Stimulated activated effector memory CD8-positive, alpha-beta T cell treated with anti-CD3 and anti-CD28 coated beads, Interleukin-12 subunit alpha, Interleukin-12 subunit beta, amount 100 ng/mL, for 72 hours (primary cell): ENCODE measurements around the gene PARP11.
A peak's percentile ranks its signal among the peaks of the same experiment; 100 is the strongest.

Experiments used
- ATAC-seq: fragments of 150-1000 bp; cut with Tn5 transposase; 2 replicates; pipeline ENCODE4 v1.10.0; 2021
- DNase-seq, 2 donors: peaks; one replicate each; pipeline ENCODE4 v3.0.0; 2021 to 2022; ENCODE audit warnings: low spot score in 2 of 2
- H3K27ac Mint-ChIP-seq: one replicate; pipeline ENCODE4 v1.8.0; 2022; ENCODE audit warnings: mild to moderate bottlenecking, mixed read lengths
- H3K36me3 Mint-ChIP-seq: one replicate; pipeline ENCODE4 v1.8.0; 2022; ENCODE audit warnings: mild to moderate bottlenecking, mixed read lengths
- H3K4me1 Mint-ChIP-seq: one replicate; pipeline ENCODE4 v1.8.0; 2022; ENCODE audit warnings: mixed read lengths
- H3K4me3 Mint-ChIP-seq: one replicate; pipeline ENCODE4 v1.8.0; 2022; ENCODE audit warnings: mild to moderate bottlenecking, mixed read lengths
- H3K9me3 Mint-ChIP-seq: one replicate; pipeline ENCODE4 v1.8.0; 2022; ENCODE audit warnings: mixed read lengths

PARP11 gene

DNA sequence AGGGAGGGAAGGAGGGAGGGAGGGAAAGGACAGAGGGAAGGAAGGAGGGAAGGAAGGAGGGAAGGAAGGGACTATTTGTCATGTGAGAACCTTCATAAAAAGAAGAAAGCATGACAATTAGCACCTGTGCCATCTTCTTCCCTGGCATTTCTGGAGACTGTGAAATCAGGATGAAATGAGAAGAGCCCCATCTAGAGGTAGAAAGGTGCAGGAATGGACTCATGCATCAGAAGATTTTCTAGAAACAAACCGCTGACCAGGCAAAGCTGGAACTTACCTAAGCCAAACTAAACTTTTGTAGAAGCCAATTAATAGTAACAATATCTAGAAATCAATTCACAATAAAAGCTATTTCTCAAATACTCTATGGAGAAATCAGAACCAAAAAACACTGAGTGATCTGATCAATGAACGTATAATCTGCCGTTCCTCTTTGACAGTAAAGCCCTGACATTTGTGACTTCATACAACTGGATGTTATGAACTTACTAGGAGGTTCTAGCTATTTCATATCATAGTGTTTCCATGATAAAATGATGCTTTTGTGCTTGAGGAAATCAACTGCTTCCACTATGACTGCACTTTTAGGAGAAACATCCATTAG is 95.9 kb downstream of the PARP11 start:
- peaks cover 8% of the 10 kb centered on the region for H3K4me1 Mint-ChIP-seq
- ATAC-seq (peak; percentile 41), DNase-seq (no peak)
- no peak overlapping the region for H3K27ac Mint-ChIP-seq
- H3K9me3 Mint-ChIP-seq = no peaks in the 10 kb centered on the region
- no peaks in the 10 kb centered on the region for H3K36me3 Mint-ChIP-seq
- no peak overlapping the region for H3K4me3 Mint-ChIP-seq

DNA sequence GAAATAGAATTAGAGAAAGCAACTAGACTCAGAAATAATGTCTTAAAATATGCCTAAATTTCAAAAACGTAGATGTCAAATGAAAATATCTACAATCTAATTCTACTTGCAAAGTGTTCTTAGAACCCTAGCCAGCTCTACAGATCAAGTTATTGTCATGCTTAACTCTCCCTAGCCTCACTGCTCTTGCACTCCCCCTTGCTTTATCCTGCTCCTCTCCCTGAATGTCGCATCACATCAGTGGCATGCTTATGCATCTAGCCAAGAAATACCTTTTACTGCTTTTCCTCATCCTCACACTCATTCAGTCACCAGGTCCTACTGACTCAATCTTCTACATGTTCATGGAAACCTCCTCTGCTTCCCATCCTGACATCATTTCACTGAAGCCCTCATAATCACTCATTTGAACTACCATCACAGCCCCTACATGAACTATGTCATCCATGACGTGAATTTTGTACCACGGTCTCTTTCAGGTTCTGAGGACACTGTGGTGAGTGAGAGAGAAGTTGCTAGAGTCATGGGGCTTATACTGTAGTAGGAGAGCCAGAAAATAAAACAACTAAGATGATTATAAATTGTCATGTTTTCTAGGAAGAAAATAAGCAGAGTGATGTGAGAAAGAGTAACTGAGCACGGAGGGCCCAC is 97.7 kb downstream of the PARP11 start:
- H3K27ac Mint-ChIP-seq = no peak overlapping the region
- H3K9me3 Mint-ChIP-seq = no peaks in the 10 kb centered on the region
- peak; percentile 93 for ATAC-seq
- peaks cover 15% of the 10 kb centered on the region for H3K4me1 Mint-ChIP-seq
- no peak overlapping the region for H3K4me3 Mint-ChIP-seq
- no peaks in the 10 kb centered on the region for H3K36me3 Mint-ChIP-seq
- no peak for DNase-seq

DNA sequence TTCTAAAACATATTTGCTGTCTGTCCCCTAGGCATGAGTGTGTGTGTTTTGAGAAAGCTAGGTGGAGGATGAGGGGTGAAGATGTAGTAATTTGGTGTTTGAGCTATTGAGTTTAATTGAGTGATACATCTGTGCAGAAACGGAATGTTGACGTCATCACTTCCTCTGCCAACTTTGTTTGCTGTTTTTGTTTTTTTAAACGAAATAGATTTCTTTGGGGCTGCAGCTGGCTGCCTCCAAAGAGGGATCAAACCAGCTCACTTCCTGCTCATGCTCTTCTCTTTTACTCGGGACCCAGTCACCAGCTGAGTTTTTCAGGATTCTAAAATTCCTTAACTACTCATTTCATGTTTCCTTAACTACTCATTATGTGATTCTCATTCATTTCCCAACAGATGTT is 100.8 kb downstream of the PARP11 start:
- H3K36me3 Mint-ChIP-seq = no peaks in the 10 kb centered on the region
- peak overlapping the region; percentile 24 for H3K27ac Mint-ChIP-seq

DNA sequence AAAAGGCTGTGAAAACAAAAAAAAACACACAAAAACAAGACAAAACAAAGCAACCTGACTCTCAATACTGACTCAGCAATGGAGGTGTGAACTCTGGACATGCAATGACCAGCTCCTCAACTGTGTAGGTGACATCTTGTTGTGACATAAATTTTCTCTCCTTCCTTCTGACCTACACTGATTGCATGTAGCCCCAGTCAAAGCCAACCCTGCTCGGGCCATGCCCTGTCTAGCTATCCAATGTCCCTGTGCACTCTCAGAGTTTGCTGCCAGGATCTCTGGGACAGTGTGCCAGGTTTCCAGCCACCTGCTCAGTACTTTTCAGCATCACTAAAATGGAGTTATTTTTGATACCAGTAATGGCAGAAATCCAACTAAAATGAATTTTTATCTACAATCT is 101.3 kb downstream of the PARP11 start:
- Mint-ChIP-seq H3K4me3 (no peak overlapping the region), H3K4me1 (peaks cover 15% of the 10 kb centered on the region), H3K27ac (peak overlapping the region; percentile 24), H3K9me3 (no peaks in the 10 kb centered on the region), H3K36me3 (no peaks in the 10 kb centered on the region)
- no peak for DNase-seq
- peak; percentile 66 for ATAC-seq

More for the DNA sequence above, 100.8 kb downstream of the PARP11 start:
- peak; percentile 53 for ATAC-seq
- Mint-ChIP-seq H3K4me3 (no peak overlapping the region), H3K9me3 (no peaks in the 10 kb centered on the region), H3K4me1 (peaks cover 15% of the 10 kb centered on the region)
- DNase-seq = no peak

DNA sequence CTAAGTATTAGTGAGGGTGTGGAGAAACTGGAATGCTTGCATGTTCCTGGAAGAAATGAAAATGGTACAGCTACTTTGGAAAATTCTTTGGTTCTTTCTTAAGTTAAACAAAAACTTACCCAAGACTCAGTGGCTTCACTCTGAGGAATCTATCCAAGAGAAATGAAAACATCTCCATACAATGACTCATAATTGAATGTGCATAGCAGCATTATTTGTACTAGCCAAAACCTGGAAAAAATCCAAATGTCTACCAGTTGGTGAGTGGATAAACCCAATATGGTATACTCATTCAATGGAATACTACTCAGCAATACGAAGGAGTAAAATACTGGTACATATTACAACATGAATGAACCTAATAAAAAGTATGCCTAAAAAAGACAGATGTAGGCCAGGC is 102.3 kb downstream of the PARP11 start:
- ATAC-seq (no peak), DNase-seq (no peak)
- Mint-ChIP-seq H3K27ac (no peak overlapping the region), H3K36me3 (no peaks in the 10 kb centered on the region), H3K4me1 (peaks cover 21% of the 10 kb centered on the region), H3K4me3 (no peak overlapping the region), H3K9me3 (no peaks in the 10 kb centered on the region)

DNA sequence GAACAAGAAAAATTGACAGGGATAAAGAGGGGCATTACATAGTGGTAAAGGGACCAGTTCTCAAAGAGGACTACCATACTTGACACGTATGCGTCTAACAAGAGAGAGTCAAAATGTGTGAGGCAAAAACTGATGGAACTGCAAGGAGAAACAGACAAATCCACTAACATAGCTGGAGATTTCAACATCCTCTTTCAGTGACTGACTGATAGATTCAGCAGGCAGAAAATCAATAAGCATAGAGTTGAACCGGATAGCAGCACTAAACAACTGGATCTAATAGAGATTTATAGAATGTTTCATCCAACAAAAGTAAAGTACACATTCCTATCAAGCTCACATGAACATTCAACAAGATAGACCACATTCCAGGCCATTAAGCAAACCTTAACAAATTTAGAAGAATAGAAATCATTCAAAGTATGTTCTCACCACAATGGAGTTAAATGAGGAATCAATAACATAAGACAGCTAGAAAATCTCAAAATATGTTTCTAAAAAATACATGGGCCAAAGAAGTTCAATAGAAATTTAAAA is 104.2 kb downstream of the PARP11 start:
- ATAC-seq (no peak), DNase-seq (no peak)
- no peaks in the 10 kb centered on the region for H3K36me3 Mint-ChIP-seq
- H3K4me1 Mint-ChIP-seq = peaks cover 21% of the 10 kb centered on the region
- no peak overlapping the region for H3K27ac Mint-ChIP-seq
- H3K4me3 Mint-ChIP-seq = no peak overlapping the region
- no peaks in the 10 kb centered on the region for H3K9me3 Mint-ChIP-seq

DNA sequence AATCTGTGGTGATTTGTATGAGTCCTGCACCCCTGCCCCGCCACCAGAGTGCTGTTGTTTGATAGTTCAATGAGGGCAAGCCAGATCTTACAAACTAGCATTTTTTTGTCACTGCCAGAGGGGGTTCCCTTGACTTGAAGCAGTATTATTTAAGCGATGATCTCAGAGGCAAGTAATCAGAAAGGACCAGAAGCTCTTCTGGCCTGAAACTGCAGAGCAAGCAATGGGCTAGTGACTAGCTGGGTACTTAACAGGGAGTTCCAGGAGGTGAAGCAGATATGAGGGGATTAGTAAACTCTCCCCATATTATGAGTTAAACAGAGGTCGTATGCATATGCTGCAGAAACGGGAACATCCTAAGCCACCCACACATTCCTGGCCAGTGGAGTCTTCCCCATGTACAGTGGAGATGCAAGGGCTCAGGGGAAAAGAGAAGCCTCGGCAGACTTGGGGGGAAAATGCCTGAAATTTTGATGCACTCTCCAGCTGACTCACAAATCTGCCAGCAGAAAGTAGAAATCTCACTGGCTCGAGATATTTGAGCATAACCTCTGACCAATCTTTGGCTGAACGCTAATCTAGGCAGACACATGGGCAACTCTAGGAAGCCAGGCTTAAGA is 112.0 kb downstream of the PARP11 start:
- Mint-ChIP-seq H3K27ac (no peak overlapping the region), H3K36me3 (no peaks in the 10 kb centered on the region), H3K9me3 (no peaks in the 10 kb centered on the region), H3K4me1 (peaks cover 8% of the 10 kb centered on the region), H3K4me3 (no peak overlapping the region)
- ATAC-seq = peak; percentile 60
- DNase-seq = no peak

DNA sequence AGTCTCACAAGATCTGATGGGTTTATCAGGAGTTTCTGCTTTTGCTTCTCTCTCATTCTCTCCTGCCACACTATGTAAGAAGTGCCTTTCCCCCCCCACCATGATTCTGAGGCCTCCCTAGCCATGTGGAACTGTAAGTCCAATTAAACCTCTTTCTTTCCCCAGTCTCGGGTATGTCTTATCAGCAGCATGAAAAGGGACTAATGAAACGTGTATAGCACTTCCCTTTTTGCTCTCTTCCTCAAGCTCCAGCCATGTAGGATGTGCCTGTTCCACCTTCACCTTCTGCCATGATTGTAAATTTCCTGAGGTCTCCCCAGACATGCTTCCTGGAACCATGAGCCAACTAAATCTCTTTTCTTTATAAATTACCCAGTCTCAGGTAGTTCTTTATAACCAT is 113.3 kb downstream of the PARP11 start:
- H3K9me3 Mint-ChIP-seq = no peaks in the 10 kb centered on the region
- no peaks in the 10 kb centered on the region for H3K36me3 Mint-ChIP-seq
- ATAC-seq (no peak), DNase-seq (no peak)
- no peak overlapping the region for H3K4me3 Mint-ChIP-seq
- peak overlapping the region; percentile 1 for H3K27ac Mint-ChIP-seq
- peaks cover 8% of the 10 kb centered on the region for H3K4me1 Mint-ChIP-seq
